Neutrophil (primary cell): Measurements from ENCODE around the gene PGLYRP3.

ENCODE experiments used
- H3K27ac ChIP-seq: fragments of 200-600 bp; sonication (generic); 2 replicates; pipeline ENCODE4 v1.5.1; 2016; ENCODE audit warnings: mild to moderate bottlenecking, moderate library complexity
- H3K27me3 ChIP-seq: fragments of 200-600 bp; sonication (generic); 2 replicates; pipeline ENCODE4 v1.6.0; 2016; ENCODE audit warnings: mild to moderate bottlenecking
- H3K36me3 ChIP-seq: fragments of 200-600 bp; sonication (generic); 2 replicates; pipeline ENCODE4 v1.5.1; 2017
- H3K4me1 ChIP-seq, 2 experiments: fragments of 200-600 bp in 1 of 2; sonication (generic) in 1 of 2; 1 replicate in 1 of 2; 2 replicates in 1 of 2; pipeline versions ENCODE4 v1.5.1 to v1.6.1; 2013 to 2016; ENCODE audit warnings: low read depth in 1 of 2, low read length in 1 of 2, mild to moderate bottlenecking in 1 of 2, moderate library complexity in 1 of 2; ENCODE audit not compliant: control insufficient read depth in 1 of 2, insufficient read depth in 1 of 2
- H3K4me3 ChIP-seq, 2 experiments: fragments of 200-600 bp in 1 of 2; sonication (generic) in 1 of 2; 1 replicate in 1 of 2; 2 replicates in 1 of 2; pipeline ENCODE4 v1.5.1; 2013 to 2016; ENCODE audit warnings: low read depth in 1 of 2, low read length in 1 of 2, mild to moderate bottlenecking in 1 of 2, moderate library complexity in 1 of 2
- H3K9me3 ChIP-seq: fragments of 200-600 bp; sonication (generic); 2 replicates; pipeline ENCODE4 v1.5.1; 2016
- CTCF ChIP-seq: fragments of 200-600 bp; sonication (generic); IDR thresholded peaks from 2 replicates; pipeline ENCODE4 v1.5.1; 2016; ENCODE audit warnings: antibody characterized with exemption

PGLYRP3 gene

GRCh38 chr1:153341431-153341934 is 28.7 kb upstream of the PGLYRP3 start:
- Histone ChIP-seq H3K36me3 (no peaks in the 10 kb centered on the region), H3K27ac (no peak overlapping the region), H3K4me1 (peaks cover 36 to 41% of the 10 kb centered on the region in 2 experiments), H3K9me3 (no peaks in the 10 kb centered on the region), H3K4me3 (no peak overlapping the region), H3K27me3 (peaks cover 25% of the 10 kb centered on the region)
- no peak for TF ChIP-seq CTCF

GRCh38 chr1:153340356-153340755 is 27.6 kb upstream of the PGLYRP3 start:
- Histone ChIP-seq H3K27ac (no peak overlapping the region), H3K9me3 (no peaks in the 10 kb centered on the region), H3K27me3 (peaks cover 25% of the 10 kb centered on the region), H3K4me1 (peaks cover 25 to 29% of the 10 kb centered on the region in 2 experiments), H3K4me3 (no peak overlapping the region), H3K36me3 (no peaks in the 10 kb centered on the region)
- no peak for TF ChIP-seq CTCF

- Histone ChIP-seq H3K36me3 (no peaks in the 10 kb centered on the region), H3K27me3 (peaks cover 25% of the 10 kb centered on the region), H3K27ac (no peak overlapping the region), H3K4me3 (no peak overlapping the region), H3K9me3 (no peaks in the 10 kb centered on the region), H3K4me1 (peaks cover 20 to 24% of the 10 kb centered on the region in 2 experiments)
- TF ChIP-seq CTCF, result no peak
Observed at GRCh38 chr1:153339802-153340201, 27.1 kb upstream of the PGLYRP3 start.

- Histone ChIP-seq H3K27ac (no peak overlapping the region), H3K4me3 (no peak overlapping the region), H3K27me3 (peaks cover 25% of the 10 kb centered on the region), H3K9me3 (no peaks in the 10 kb centered on the region), H3K4me1 (peaks cover 4 to 8% of the 10 kb centered on the region in 2 experiments), H3K36me3 (no peaks in the 10 kb centered on the region)
- TF ChIP-seq CTCF, result no peak
Observed at GRCh38 chr1:153337980-153338853, 25.5 kb upstream of the PGLYRP3 start.

GRCh38 chr1:153336650-153337049 is 23.9 kb upstream of the PGLYRP3 start:
- Histone ChIP-seq H3K27me3 (peaks cover 25% of the 10 kb centered on the region), H3K9me3 (no peaks in the 10 kb centered on the region), H3K36me3 (no peaks in the 10 kb centered on the region), H3K4me3 (no peak overlapping the region), H3K4me1 (peaks cover 0 to 4% of the 10 kb centered on the region in 2 experiments), H3K27ac (no peak overlapping the region)
- TF ChIP-seq CTCF, result no peak
